GM04504 (cell line): Measurements from ENCODE around the gene HEPACAM.
"Not testable (repeated sequence)": the region's sequence is repeated elsewhere in the genome, so short reads cannot be mapped to it uniquely, and the experiment has no call there.

Experiments used
- DNase-seq: peaks from one replicate; pipeline ENCODE4 v3.0.0-alpha.2; 2012; ENCODE audit warnings: low read depth

The HEPACAM gene

GRCh38 chr11:124935548-124936514 lies at the start of gene HEPACAM:
TSS of gene HEPACAM (minus strand) at chr11:124936047. CDS start at chr11:124936006, 41 bp downstream.
- no peak for DNase-seq

- no peak for DNase-seq
Measured at GRCh38 chr11:124984512-124984854, 48.6 kb upstream of the HEPACAM start.

- no peak for DNase-seq
Measured at GRCh38 chr11:124983674-124984511, 48.0 kb upstream of the HEPACAM start.

GRCh38 chr11:124982043-124982442 lies 46.2 kb upstream of the HEPACAM start:
- DNase-seq = no peak

- no peak for DNase-seq
Measured at GRCh38 chr11:124978316-124978715, 42.5 kb upstream of the HEPACAM start.

GRCh38 chr11:124977006-124977405 lies 41.2 kb upstream of the HEPACAM start:
- no peak for DNase-seq

GRCh38 chr11:124976531-124976930 lies 40.7 kb upstream of the HEPACAM start:
- no peak for DNase-seq

GRCh38 chr11:124971810-124972209 lies 36.0 kb upstream of the HEPACAM start:
- DNase-seq = no peak

- DNase-seq = peak; percentile 17
Measured at GRCh38 chr11:124970925-124971324, 35.1 kb upstream of the HEPACAM start.

- DNase-seq = not testable (repeated sequence)
Measured at GRCh38 chr11:124968197-124968596, 32.4 kb upstream of the HEPACAM start.

- peak; percentile 50 for DNase-seq
Measured at GRCh38 chr11:124961972-124962609, 26.2 kb upstream of the HEPACAM start.

GRCh38 chr11:124955035-124955434 lies 19.2 kb upstream of the HEPACAM start:
- no peak for DNase-seq

GRCh38 chr11:124954590-124954955 lies 18.7 kb upstream of the HEPACAM start:
- no peak for DNase-seq

GRCh38 chr11:124953753-124954589 lies 18.1 kb upstream of the HEPACAM start, which contains the start of gene CCDC15:
TSS of gene CCDC15 (plus strand) at chr11:124954202. CDS start at chr11:124954733, 531 bp downstream.
- DNase-seq = peak; percentile 92

GRCh38 chr11:124951341-124951740 lies 15.5 kb upstream of the HEPACAM start:
- DNase-seq = no peak

- DNase-seq = no peak
Measured at GRCh38 chr11:124950601-124951330, 14.9 kb upstream of the HEPACAM start.

- DNase-seq = peak; percentile 28
Measured at GRCh38 chr11:124946735-124947141, 10.9 kb upstream of the HEPACAM start.

GRCh38 chr11:124945826-124946225 lies 10.0 kb upstream of the HEPACAM start:
- no peak for DNase-seq

GRCh38 chr11:124944565-124944964 lies 8.7 kb upstream of the HEPACAM start:
- DNase-seq = no peak

GRCh38 chr11:124943741-124944140 lies 7.9 kb upstream of the HEPACAM start:
- no peak for DNase-seq

- no peak for DNase-seq
Measured at GRCh38 chr11:124943254-124943616, 7.4 kb upstream of the HEPACAM start.
